ENCODE measurements around the gene MAFF. TPM values are rescaled to one million over a fixed set of nuclear protein-coding genes. Genes with fewer than 3 reads are reported as not detected.
A peak's percentile ranks its signal among the peaks of the same experiment; 100 is the strongest.

The MAFF gene
- total and polyA plus RNA-seq, 8 donors = 7.0 to 17.1 (median 10.3) TPM

GRCh38 chr22:38201371-38201710 lies 453 bp upstream of the MAFF start:
- intact Hi-C loops (cut with DNase I) = no loop called here
- Histone ChIP-seq H3K27ac (peak overlapping the region; percentile 95), H3K4me1 (peaks cover 20 to 38% of the 10 kb centered on the region in 2 donors), H3K4me3 (peak overlapping the region; percentile 71 to 79), H3K27me3 (no peaks in the 10 kb centered on the region), H3K9me3 (no peaks in the 10 kb centered on the region), H3K36me3 (no peaks in the 10 kb centered on the region)
- no peak for TF ChIP-seq CTCF (IDR thresholded peaks at IDR 0.05)
- ATAC-seq (no peak), DNase-seq (peak in 1 of 4 donors; percentile 64)

GRCh38 chr22:38202437-38203089 lies 769 bp downstream of the MAFF start:
- peaks cover 20 to 38% of the 10 kb centered on the region in 2 donors for H3K4me1 ChIP-seq
- intact Hi-C loops (cut with DNase I) = no loop called here
- no peaks in the 10 kb centered on the region for H3K27me3 ChIP-seq
- no peaks in the 10 kb centered on the region for H3K9me3 ChIP-seq
- H3K27ac ChIP-seq = peak overlapping the region; percentile 95
- DNase-seq (peak; percentile 84 to 95 (median 91)), ATAC-seq (peak; percentile 63)
- no peaks in the 10 kb centered on the region for H3K36me3 ChIP-seq
- peak overlapping the region; percentile 71 to 79 for H3K4me3 ChIP-seq
- TF ChIP-seq CTCF (IDR thresholded peaks at IDR 0.05) = peak in 1 of 2 donors; percentile 32

GRCh38 chr22:38203090-38203810 lies 1.5 kb downstream of the MAFF start:
- intact Hi-C loops (cut with DNase I) = no loop called here
- ATAC-seq (peak; percentile 62), DNase-seq (peak in 3 of 4 donors; percentile 65 to 87 (median 75))
- peak overlapping the region; percentile 71 to 79 for H3K4me3 ChIP-seq
- H3K9me3 ChIP-seq = no peaks in the 10 kb centered on the region
- H3K4me1 ChIP-seq = peaks cover 20 to 43% of the 10 kb centered on the region in 2 donors
- H3K27me3 ChIP-seq = no peaks in the 10 kb centered on the region
- TF ChIP-seq CTCF (IDR thresholded peaks at IDR 0.05) = no peak
- peak overlapping the region; percentile 95 for H3K27ac ChIP-seq
- H3K36me3 ChIP-seq = no peaks in the 10 kb centered on the region

- intact Hi-C loops (cut with DNase I) = no loop called here
- no peak for TF ChIP-seq CTCF (IDR thresholded peaks at IDR 0.05)
- no peak for DNase-seq
- H3K4me3 ChIP-seq = peak overlapping the region in 1 of 2 donors; percentile 71
- no peaks in the 10 kb centered on the region for H3K36me3 ChIP-seq
- H3K27me3 ChIP-seq = no peaks in the 10 kb centered on the region
- no peaks in the 10 kb centered on the region for H3K9me3 ChIP-seq
- no peak for ATAC-seq
- peaks cover 20 to 49% of the 10 kb centered on the region in 2 donors for H3K4me1 ChIP-seq
- peak overlapping the region; percentile 95 for H3K27ac ChIP-seq
Measured at GRCh38 chr22:38203855-38204514, 2.2 kb downstream of the MAFF start.

GRCh38 chr22:38204784-38205183 lies 3.0 kb downstream of the MAFF start:
- intact Hi-C loops (cut with DNase I) = no loop called here
- ATAC-seq (no peak), DNase-seq (no peak)
- H3K27ac ChIP-seq = peak overlapping the region; percentile 81 to 95
- no peaks in the 10 kb centered on the region for H3K36me3 ChIP-seq
- H3K4me1 ChIP-seq = peaks cover 20 to 57% of the 10 kb centered on the region in 2 donors
- no peaks in the 10 kb centered on the region for H3K27me3 ChIP-seq
- no peak for TF ChIP-seq CTCF (IDR thresholded peaks at IDR 0.05)
- H3K4me3 ChIP-seq = no peak overlapping the region
- H3K9me3 ChIP-seq = no peaks in the 10 kb centered on the region

Data from left lung (tissue), 10 donors.